Activated T-helper 9 cell treated with anti-CD3 and anti-CD28 coated beads, Interleukin-2, amount 50 U/mL, for 16 hours (primary cell): ENCODE results near the gene TRIM5.
"Not testable (repeated sequence)": the region's sequence is repeated elsewhere in the genome, so short reads cannot be mapped to it uniquely, and the experiment has no call there.

Experiments used
- DNase-seq: peaks from one replicate; pipeline ENCODE4 v3.0.0-alpha.2; 2020; ENCODE audit warnings: low read depth

Gene TRIM5

GRCh38 chr11:5684646-5685362 is at the start of gene TRIM5:
TSS of gene TRIM5 (minus strand) at chr11:5685074. CDS start at chr11:5680177, 4,897 bp downstream.
- DNase-seq = peak; percentile 70

GRCh38 chr11:5727691-5728090 is 42.8 kb upstream of the TRIM5 start:
- no peak for DNase-seq

- DNase-seq = no peak
These were observed 41.5 kb upstream of the TRIM5 start for GRCh38 chr11:5726351-5726750.

- DNase-seq = no peak
These were observed 37.7 kb upstream of the TRIM5 start for GRCh38 chr11:5722622-5723021.

GRCh38 chr11:5719703-5720495 is 35.0 kb upstream of the TRIM5 start:
- DNase-seq = no peak

GRCh38 chr11:5716518-5716917 is 31.6 kb upstream of the TRIM5 start:
- DNase-seq = not testable (repeated sequence)

- no peak for DNase-seq
These were observed 28.8 kb upstream of the TRIM5 start for GRCh38 chr11:5713695-5714094.

- no peak for DNase-seq
These were observed 27.6 kb upstream of the TRIM5 start for GRCh38 chr11:5712507-5712906.

- no peak for DNase-seq
These were observed 20.8 kb upstream of the TRIM5 start for GRCh38 chr11:5705688-5706087.

GRCh38 chr11:5703741-5704536 is 19.1 kb upstream of the TRIM5 start:
- DNase-seq = no peak

- no peak for DNase-seq
These were observed 16.2 kb upstream of the TRIM5 start for GRCh38 chr11:5701055-5701577.

- no peak for DNase-seq
These were observed 15.7 kb upstream of the TRIM5 start for GRCh38 chr11:5700421-5701054.

GRCh38 chr11:5698281-5698680 is 13.4 kb upstream of the TRIM5 start:
- no peak for DNase-seq

- no peak for DNase-seq
These were observed 11.3 kb upstream of the TRIM5 start for GRCh38 chr11:5696210-5696609.

- DNase-seq = no peak
These were observed 10.7 kb upstream of the TRIM5 start for GRCh38 chr11:5695580-5695979.

- no peak for DNase-seq
These were observed 9.8 kb upstream of the TRIM5 start for GRCh38 chr11:5694642-5695041.

GRCh38 chr11:5691964-5692361 is 7.1 kb upstream of the TRIM5 start:
- DNase-seq = no peak

- DNase-seq = not testable (repeated sequence)
These were observed 6.5 kb upstream of the TRIM5 start for GRCh38 chr11:5691238-5691963.

- no peak for DNase-seq
These were observed 5.9 kb upstream of the TRIM5 start for GRCh38 chr11:5690736-5691135.

- DNase-seq = no peak
These were observed 5.3 kb upstream of the TRIM5 start for GRCh38 chr11:5690216-5690615.

- peak; percentile 31 for DNase-seq
These were observed 4.7 kb upstream of the TRIM5 start, which contains the start of gene TRIM22 for GRCh38 chr11:5689551-5689983. TSS of gene TRIM22 (plus strand) at chr11:5689790. CDS start at chr11:5696233, 6,443 bp downstream.
